NCI-H526 (cell line): ENCODE data around the gene TNS1.
"Not testable (repeated sequence)": the region's sequence is repeated elsewhere in the genome, so short reads cannot be mapped to it uniquely, and the experiment has no call there.

Source experiments
- DNase-seq, 2 experiments: peaks; one replicate each; lab custom pipeline; 2025; lab: John Stamatoyannopoulos, UW

TNS1 gene

DNA sequence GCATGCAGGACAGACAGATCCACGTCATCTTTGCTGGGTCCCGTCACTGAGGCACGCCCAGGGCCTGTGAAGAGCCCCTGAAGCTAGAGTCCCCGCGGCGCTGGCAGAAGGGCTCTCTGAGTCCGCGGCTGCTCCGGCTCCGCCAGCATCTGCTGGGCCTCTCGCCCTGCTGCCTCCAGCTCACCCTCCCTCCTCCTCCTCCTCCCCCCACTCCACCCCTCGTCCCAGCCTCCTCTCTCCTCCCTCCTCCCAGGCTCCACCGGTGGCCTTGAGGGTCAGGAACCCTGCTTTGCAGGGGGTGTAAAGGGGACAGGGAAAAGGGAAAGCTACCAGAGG is at the start of gene TNS1:
TSS of gene TNS1 (minus strand) at position 151 of the 336 bp plus-strand sequence. CDS start at position 28, 123 bp downstream.
- DNase-seq: peak in 1 of 2 experiments; percentile 21

DNA sequence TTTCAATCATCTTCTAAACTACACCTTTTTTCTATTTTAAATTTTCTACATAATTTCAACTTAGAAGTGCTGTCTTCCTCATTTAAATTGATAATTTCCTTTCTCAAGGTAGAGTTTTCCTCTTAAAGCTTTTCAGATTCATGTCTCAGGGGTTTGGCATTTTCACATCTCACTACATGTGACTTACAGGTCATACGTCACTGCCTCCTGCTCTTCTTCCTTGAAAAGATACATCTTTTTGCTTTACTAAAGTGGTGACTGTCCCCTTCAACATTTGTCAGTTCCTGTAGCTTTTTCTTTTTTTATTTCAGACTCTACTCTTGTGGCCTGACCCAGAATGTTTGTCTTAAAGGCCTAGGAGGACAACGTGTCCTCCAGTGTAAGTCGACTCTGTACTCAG is 49.1 kb upstream of the TNS1 start:
- DNase-seq: no peak

DNA sequence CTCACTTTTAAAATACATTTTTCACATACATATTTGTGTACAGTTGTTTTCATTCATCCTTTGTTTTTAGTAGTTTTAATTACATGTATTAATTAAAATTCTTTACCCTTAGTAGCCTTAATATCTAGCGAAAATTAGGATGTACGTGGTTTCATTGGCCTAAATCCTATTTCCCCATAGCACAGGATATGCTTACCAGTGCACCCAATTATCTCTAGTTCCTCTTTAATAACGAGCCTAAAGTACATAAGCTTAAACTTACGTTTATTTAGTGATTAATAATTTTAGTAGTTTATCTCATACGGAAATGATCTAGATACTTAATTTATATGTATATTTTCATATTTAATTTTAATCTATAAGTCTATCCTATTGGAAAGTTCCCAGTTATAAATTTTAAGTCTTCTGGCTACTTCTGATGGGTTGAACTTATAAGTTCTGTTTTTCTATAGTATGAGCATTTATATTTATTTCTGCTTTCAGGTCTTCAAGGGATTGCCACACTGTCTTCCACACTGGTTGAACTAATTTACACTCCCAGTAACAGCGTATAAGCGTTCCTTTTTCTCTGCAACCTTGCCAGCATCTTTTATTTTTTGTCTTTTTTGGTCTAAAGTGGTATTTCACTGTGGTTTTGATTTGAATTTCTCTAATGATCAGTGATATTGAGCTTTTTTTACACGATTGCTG is 44.9 kb upstream of the TNS1 start:
- DNase-seq: no peak

DNA sequence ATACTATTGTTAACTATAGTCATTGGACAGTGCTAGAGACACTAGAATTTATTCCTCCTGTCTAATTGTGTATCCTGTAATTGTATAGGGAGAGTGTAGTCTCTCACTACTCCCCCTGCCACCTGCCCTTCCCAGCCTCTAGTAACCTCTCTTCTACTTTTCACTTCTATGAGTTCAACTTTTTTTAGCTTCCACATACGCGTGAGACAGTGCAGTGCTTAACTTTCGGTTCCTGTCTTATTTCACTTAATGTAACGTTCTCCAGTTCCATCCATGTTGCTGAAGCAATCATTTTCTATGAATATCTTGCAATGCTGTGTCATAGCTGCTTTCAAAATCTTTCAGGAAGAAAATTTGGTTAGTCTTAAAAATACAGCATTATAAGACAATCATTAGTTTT is 43.4 kb upstream of the TNS1 start:
- DNase-seq: no peak

DNA sequence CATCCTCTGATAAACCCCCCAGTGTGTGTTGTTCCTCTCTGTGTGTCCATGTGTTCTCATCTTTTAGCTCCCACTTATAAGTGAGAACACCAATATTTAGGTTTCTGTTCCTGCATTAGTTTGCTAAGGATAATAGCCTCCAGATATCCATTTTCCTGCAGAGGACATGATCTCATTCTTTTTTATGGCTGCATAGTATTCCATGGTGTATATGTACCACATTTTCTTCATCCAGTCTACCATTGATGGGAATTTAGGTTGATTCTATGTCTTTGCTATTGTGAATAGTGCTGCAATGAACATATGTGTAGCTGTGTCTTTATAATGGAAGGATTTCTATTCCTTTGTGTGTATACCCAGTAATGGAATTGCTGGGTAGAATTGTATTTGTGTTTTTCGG is 41.8 kb upstream of the TNS1 start:
- DNase-seq: not testable (repeated sequence)

DNA sequence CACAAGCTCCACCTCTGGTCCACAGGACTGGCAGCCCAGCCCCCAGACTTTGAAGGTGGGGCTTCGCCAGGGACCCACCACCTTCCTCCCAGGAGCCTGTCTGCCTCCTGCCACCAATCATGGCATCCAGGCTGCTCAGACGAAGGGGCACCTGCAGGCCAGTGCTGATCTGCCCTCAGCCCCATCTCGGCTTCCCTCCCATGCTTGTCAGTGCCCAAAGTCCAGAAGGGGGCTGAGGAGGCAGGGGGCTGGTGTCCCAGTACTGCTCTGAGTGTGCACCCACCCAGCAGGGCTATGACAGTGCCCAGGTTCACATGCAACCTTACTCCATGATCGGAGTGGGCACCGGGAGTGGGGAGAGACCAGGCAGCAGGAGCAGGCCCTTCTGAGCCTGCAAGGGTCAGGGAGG is 40.9 kb upstream of the TNS1 start:
- no peak for DNase-seq

DNA sequence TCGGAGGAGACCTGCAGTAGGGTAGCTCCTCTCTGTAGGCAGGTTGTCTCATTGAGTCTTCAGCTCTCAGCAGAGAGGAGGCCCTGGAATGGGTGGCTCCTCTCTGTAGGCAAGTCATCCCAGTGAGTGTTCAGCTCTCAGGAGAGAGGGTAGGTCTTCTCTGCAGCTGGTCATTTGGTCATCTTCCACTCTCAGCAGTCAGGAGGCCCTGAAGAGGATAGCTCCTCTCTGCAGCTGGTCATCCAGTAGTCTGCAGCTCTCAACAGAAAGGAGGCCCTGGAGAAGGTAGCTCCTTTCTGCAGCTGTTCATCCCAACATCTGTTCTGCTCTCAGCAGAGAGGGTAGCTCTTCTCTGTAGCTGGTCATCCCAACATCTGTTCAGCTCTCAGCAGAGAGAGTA is 40.3 kb upstream of the TNS1 start:
- no peak for DNase-seq

DNA sequence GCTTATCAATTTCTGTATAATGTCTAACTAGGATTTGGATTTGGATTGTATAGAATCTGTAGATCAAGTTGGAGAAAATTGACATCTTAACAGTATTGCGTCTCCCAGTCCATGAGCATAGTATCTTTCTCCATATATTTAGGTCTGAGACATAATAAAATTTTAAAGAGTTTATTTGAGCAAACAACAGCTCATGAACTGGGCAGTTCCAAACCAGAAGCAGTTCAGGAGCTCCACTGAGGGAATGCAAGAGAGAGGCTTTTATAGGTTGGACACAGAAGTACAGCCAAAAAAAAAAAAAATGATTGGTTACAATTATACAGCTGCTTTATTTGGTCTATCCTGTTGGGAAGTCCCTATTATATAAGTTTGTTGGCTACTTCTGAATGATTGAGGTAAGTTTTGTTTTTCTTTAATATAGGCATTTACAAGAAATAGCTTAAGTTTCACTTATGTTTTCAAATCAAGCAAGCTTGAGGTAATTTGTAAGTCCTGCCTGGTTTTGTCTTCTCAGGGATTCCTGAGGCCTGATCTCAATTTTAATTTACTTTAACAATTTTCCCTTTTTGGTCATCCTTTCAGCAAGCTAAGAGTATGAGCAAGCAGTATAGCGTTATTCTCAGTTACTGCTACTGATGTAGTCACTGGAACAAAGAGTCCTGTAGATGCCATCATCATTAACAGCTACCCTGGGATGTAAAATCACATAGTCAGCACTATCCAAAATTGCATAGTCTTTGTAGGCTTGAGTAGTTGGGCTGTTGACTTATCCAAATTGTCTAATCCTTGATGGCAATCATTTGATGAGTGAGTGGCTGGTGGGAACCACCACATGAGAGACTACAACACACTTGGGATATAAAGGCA is 38.7 kb upstream of the TNS1 start:
- no peak for DNase-seq

DNA sequence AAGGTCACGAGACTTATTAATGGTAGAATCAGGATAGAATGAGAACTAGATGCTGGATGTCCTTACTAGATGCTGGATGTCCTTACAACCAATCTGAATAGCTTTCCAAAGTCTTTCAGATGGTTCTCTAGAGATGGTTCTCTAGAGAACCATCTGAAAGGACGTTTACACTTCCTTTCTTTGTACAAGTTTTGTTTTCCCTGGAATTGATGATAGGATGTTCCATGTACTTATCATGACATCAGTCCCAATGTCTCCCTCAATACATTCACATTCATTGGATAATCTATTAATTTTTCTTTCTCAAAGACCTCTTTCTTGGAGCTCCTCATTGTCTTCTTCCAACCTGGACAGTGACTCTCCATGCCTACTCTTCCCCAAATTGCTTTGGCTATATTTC is 38.1 kb upstream of the TNS1 start:
- no peak for DNase-seq

DNA sequence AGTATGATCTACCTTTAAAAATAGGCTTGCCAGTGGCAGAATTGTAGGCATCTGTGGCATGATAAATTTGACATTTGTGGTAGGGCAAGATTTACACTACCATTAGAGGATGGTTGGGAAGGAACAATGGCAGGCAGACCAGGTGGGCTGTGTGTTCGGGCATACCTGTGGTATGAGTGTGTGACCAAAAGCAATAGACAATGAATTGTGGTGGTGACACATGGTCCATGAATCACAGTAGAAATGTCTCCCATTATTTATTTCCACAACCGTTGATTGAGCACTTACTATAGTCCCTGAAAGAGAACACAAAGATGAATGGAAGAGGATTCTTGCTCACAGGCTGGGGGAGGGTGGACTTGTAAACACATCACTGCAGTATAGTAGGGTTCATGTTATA is 36.4 kb upstream of the TNS1 start:
- no peak for DNase-seq

DNA sequence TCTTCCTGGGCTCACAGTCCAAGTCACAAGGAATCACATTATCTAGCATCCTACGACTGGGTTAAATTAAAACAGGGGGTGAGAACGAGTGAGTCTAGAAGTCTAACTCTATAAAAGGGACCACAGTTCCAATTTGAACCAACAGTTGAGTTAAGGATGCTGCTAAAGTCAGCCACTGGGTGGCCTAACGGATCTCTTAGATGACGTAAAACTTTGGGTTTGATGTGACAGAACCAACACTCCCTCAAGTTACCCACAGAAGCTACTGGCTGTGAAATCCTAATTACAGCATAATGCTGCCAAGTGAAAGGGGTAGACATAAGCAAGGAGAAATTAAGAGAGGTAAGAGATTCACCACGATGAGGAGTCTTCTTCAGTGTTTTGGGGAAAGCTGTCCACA is 33.6 kb upstream of the TNS1 start:
- DNase-seq: no peak

DNA sequence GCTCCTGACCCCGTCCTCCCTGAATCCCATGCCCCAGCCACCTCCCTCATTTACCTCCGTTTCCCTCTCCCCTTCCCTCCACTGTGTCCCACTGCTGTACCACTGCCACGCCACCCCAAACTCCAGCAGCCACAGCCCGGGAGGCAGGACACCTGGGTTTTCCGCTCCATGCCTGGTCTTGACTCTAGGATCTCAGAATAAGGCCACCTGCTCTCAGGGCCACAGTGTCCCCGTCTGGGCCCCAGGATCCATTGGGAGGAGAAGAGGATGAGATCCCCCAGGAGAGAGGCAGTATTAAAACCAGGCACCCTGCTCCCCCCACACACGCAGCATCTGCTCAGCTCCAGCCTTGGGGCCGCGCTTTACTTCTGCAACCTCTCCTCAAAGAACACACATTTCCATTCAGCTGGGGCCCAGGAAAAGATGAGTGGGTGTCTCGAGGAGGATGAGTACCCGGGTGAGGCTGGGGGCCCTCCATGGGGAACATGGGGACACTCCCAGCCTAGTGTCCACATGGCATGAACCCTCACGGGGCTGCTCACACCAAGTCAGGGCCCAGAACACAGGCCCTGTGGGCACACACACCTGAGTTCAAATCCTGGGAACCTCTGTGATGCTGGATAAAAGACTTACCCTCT is 32.8 kb upstream of the TNS1 start:
- no peak for DNase-seq

DNA sequence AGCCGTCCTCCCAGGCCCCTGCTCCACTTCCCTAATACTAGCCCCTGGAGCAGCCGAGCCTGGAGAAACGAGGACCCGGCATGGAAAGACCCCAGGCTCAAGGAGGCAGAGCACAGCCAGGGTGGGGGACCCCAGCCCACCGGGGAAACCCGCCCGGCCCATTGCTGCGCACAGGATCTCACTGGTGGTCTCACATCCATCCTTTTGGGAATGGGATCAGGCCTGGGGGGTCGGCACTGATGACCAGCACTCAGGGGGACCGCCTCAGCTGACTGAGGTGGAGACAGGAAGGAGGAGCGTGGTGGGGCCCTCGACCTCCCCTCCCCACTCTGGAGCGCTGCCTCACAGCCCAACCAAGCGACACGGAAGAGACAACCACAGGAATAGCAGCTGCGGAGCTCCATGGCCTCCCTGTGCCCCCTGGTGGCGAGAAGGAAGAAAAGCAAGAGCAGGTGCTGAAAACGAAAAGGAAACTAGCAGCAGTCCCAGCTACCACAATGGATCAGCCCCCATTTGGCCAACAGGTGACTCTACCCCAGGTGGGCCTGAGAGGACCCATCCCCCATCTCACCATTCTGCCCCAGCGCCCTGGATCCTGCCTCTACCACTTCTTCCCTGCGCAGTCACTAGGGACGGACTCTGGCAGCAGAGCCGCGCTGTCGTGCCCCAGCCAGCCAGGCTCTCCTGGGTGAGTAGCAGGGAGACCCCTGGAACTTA is 31.9 kb upstream of the TNS1 start:
- peak; percentile 56 to 79 for DNase-seq

DNA sequence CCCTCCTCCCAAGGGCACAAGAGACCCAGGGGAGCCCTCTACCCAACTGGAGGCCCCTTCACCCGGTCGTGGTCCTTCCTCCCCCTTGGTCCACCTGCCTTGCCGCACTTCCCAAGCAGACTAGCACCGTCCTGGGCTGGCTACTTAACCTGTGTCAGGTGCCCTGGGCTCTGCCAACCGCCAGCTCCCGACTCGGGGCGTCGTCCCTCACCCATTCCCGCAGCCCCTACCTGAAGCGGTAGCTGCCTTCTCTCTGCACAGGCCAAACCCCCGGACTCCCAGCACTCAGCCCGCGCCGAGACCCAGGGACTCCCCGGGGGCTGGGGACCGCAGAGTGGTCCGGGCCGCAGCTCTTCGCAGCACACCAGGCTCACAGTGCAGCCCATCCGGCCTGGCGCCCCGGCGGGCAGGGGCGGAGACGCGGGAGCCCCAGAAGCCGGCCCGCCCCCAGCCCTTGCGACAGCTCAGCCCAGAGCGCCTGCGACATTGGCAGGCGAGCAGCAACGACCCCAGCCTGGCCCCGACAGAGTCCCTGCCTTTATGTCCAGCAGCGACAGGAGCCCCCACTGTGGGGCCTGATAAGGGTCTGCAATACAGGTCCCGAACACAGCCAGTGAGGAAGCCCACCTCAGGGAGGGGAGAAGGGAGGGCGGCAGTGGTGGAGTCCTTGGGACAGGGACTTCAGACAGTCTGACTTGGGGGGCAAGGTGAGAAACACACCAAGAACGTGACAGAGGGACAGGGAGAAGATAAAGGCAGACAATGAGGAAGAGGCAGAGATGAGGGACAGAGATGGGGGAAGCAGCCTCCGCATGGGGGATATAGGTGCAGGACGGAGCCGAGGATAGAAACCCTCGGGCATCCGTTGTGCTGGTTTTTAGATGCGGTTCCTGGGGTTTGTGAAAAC is 31.0 kb upstream of the TNS1 start:
- no peak for DNase-seq

DNA sequence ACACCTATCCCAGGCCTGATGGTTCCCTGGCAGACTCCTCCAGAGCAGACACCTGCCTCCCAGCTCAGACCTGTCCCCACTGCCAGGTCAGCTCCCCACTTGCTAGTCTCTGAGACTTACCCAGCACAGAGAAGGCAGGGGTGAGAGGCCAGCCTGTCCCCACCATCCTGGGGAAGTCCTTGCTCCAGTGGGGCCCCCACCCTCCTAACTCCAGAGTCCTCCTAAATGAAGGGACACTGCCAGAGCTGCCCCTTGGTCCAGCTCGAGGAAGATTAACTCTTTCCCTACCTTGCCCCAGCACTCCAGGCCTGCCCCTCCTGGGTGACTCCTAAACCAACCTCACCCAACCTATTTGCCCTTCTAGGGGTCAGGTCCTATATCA is 30.4 kb upstream of the TNS1 start:
- DNase-seq: no peak

DNA sequence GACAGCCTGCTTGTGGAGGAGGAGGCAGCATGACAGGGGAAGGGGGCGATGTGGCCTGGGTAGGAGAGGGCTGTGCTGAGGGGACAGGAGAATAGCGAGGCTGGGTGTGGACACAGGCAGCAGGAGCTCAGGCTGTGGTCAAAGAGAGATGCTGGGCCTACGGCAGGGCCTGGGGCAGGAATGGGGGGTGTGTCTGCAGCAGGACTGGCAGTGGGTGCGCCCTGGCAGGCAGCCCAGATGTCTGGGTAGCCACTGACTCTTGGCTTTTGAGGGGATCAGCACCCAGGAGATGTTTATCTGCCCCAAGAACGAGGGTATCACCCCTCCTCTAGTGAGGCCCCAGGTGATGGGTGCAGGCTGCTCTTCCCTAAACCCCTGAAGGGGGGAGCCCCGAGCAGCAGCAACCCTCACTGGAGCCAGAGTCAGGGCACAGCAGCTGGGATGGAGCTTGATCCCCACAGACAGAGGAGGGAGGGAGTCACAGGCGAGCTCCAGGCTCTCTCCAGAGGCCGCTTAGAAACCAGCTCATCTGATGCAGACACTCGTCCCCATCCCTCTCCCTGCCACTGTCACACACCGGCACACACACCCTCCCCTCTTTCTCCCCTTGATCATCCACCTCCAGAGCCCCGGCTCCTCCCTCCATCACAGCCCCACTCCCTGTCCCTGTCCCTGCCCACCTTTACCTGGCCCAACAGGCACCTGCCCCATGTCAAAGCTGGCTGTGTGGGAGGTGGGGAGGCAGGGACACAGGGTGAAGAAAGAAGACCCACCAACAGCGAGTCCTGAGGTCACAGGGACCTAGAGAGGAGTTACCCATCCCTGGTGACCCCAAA is 29.8 kb upstream of the TNS1 start:
- no peak for DNase-seq

DNA sequence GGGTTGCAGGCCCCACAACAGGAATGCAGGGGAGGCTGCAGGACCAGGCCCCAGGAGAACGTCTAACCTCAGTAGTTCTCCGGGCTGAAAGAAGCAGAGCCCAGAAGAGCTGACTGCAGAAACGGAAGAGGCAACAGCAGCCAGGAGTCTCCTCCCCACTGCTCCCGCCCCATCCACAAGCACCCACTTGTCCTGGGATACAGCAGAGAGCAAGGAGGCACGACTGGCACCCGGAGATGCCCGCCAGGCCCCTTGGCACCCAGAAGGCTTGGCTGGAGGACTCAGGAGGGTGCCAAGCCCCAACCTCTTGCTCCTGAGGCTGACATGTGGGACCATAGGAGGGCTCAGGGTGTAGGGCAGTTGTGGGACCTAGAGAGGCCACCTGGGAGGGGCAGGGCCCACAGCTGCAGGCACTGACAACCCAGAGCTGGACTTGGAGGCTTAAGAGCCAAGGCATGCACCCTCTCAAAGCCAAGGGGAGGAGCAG is 29.0 kb upstream of the TNS1 start:
- no peak for DNase-seq

DNA sequence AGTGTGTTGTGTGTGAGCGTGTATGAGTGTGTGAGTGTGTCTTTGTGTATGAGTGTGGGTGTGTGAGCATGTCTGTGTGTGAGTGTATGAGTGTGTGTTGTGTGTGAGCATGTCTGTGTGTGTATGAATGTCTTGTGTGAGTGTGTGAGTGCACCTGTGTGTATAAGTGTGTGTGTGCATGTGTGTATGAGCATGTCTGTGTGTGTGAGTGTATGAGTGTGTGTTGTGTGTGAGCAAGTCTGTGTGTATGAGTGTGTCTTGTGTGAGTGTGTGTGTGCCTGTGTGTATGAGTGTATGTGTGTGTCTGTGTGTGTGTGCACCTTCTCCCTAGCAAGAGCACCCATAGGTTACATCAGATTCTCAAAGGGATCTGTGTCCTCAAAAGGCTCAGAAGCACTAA is 28.5 kb upstream of the TNS1 start:
- DNase-seq: no peak

DNA sequence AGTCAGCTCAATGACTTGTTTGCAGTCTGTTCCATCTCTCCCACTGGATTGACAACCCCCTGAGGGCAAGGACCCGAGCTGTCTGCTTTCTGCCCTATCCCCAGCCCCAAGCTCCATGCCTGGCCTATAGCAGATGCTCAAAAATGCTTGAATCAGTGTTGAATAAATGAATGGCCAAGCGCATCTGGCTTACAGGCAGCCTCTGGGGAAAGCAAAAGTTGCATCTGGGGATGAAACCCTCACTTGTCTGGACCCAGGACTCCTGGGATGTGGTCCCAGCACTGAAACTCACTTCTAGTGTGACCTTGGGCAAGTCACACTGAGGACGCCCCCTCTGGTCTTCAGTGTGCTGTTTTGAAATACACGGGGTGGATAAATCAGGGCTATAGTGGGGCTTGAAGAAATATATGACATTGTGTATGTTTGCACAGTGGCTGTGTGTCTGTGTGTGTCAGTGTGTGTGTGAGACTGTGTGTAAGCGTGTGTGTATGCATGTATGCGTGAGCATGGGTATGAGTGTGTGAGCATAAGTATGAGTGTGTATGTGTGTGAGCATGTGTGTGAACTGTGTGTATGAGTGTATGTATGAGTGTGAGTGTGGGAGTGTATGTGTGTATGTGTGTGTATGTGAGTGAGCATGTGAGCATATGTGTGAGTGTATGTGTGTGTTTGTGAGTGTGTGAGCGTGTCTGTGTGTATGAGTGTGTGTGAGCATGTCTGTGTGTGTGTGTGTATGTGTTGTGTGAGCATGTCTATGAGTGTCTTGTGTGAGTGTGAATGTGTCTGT is 27.8 kb upstream of the TNS1 start:
- DNase-seq: no peak
